Transverse colon (tissue), 3 donors: Measurements from ENCODE around the gene GMDS.

Source experiments
- CTCF ChIP-seq, 5 experiments: fragments of 200-600 bp in 3 of 5; fragments of 450-650 bp in 2 of 5; sonication (generic) in 3 of 5; IDR thresholded peaks; 1 replicate in 2 of 5; 2 replicates in 3 of 5; pipeline ENCODE4 v1.5.1; 2016 to 2017; ENCODE audit warnings: antibody characterized with exemption in 5 of 5, inconsistent platforms in 3 of 5, mild to moderate bottlenecking in 2 of 5, moderate library complexity in 1 of 5
- POLR2A ChIP-seq: fragments of 450-650 bp; IDR thresholded peaks from one replicate; pipeline ENCODE4 v1.6.1; 2016; ENCODE audit warnings: antibody characterized with exemption, mild to moderate bottlenecking, moderate library complexity

- no peak for TF ChIP-seq CTCF (IDR thresholded peaks at IDR 0.05)
- TF ChIP-seq POLR2A = no peak
Measured at GRCh38 chr6:1662534-1662933, 582.9 kb downstream of the GMDS start.
